Measurements from ENCODE around the gene ABHD6.

- TF ChIP-seq CTCF (IDR thresholded peaks at IDR 0.05) (no peak), POLR2AphosphoS5 (IDR thresholded peaks at IDR 0.05) (no peak), POLR2A (IDR thresholded peaks at IDR 0.05) (no peak), EP300 (IDR thresholded peaks at IDR 0.05) (no peak)
Measured at GRCh38 chr3:58218904-58219303, 18.7 kb upstream of the ABHD6 start.
